Esophagus muscularis mucosa (tissue), 3 donors: ENCODE measurements around the gene NAV3.

Experiments used
- POLR2AphosphoS5 ChIP-seq, 2 donors: sonication (generic); formaldehyde crosslinking; IDR thresholded peaks; one replicate each; pipeline ENCODE4 v1.6.1; 2017; ENCODE audit warnings: antibody characterized with exemption in 2 of 2
- TF ChIP-seq, protein P1 (sequence below), 3 experiments: fragments of 200-600 bp in 2 of 3; fragments of 450-650 bp in 1 of 3; sonication (generic) in 2 of 3; IDR thresholded peaks; one replicate each; pipeline ENCODE4 v1.5.1; 2017 to 2019; ENCODE audit warnings: antibody characterized with exemption in 3 of 3, mild to moderate bottlenecking in 2 of 3, moderate library complexity in 1 of 3

GRCh38 chr12:78018939-78019338 is 188.2 kb downstream of the NAV3 start:
- TF ChIP-seq, protein P1, sequence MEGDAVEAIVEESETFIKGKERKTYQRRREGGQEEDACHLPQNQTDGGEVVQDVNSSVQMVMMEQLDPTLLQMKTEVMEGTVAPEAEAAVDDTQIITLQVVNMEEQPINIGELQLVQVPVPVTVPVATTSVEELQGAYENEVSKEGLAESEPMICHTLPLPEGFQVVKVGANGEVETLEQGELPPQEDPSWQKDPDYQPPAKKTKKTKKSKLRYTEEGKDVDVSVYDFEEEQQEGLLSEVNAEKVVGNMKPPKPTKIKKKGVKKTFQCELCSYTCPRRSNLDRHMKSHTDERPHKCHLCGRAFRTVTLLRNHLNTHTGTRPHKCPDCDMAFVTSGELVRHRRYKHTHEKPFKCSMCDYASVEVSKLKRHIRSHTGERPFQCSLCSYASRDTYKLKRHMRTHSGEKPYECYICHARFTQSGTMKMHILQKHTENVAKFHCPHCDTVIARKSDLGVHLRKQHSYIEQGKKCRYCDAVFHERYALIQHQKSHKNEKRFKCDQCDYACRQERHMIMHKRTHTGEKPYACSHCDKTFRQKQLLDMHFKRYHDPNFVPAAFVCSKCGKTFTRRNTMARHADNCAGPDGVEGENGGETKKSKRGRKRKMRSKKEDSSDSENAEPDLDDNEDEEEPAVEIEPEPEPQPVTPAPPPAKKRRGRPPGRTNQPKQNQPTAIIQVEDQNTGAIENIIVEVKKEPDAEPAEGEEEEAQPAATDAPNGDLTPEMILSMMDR (IDR thresholded peaks at IDR 0.05) = no peak
- TF ChIP-seq POLR2AphosphoS5 (IDR thresholded peaks at IDR 0.05) = no peak
